ENCODE data around the gene FSHR. TPM values are rescaled to one million over a fixed set of nuclear protein-coding genes. Genes with fewer than 3 reads are reported as not detected.

The FSHR gene
- total RNA-seq, 1 donor from 2014 or later = not detected

- no peak for DNase-seq
Measured at GRCh38 chr2:48948400-48949125, 205.8 kb downstream of the FSHR start.

- peak; percentile 62 for DNase-seq
Measured at GRCh38 chr2:48946449-48947048, 207.8 kb downstream of the FSHR start.

DNA sequence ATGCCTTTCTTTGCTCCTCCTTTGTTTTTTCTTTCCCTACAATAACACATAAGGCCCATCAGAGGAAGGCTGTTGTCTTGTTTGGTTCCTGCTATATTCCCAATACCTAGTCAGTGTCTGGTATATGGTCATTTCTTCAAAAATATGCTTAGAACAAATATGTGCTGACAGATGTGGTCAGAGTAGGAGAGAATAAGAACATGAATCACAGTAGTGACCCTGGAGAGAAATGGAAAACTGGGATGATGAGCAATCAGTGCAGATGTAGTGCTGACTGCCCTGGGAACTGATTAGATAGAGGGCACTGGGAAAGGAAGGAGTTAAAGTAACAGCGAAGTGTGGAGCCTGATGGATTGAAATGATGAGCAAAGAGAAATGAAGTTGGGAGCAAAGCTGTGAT lies 209.4 kb downstream of the FSHR start:
- no peak for DNase-seq

- DNase-seq = no peak
Measured at GRCh38 chr2:48943436-48943835, 210.9 kb downstream of the FSHR start.

DNA sequence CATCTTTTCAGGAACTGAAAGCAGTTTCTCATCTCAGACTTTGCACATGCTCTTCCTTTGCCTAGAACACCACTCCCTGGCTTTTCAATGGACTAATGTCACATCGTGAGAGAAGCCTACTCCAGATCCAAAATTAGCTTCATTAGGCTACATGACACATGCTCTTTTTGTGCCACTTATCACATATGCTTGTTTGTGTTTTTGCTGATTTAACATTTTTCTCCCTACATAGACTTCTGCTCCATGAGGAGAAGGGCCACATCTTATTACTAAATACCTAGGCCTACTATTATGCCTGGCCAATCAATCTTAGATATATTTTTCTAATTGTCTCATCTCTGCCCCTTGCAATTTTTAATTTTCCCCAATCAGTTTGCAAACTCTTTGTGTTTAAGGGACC lies 212.4 kb downstream of the FSHR start:
- DNase-seq = no peak

GRCh38 chr2:48941456-48941855 lies 212.9 kb downstream of the FSHR start:
- DNase-seq = no peak

DNA sequence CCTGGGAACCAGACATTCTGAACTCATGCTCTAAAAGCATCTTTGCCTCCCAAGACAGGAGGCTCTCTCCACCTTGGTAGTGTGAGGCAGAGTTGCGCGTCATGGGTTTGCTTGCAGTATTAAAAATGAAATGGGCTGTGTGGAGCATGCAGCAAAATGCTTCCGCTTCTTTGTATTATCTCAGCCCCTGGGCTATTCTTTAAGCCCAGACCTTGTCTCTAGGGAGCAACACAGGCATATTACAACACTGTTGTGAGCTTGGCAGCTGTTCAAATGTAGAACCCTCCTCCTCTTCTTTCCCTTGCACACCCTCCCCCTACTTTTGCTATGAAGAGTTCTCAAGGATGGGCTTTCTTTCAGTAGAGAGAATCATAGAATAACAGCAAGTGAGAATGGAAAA lies 213.7 kb downstream of the FSHR start:
- DNase-seq = no peak

- no peak for DNase-seq
Measured at GRCh38 chr2:48939232-48939631, 215.1 kb downstream of the FSHR start.

- DNase-seq = no peak
Measured at GRCh38 chr2:48938231-48938630, 216.1 kb downstream of the FSHR start.

- DNase-seq = no peak
Measured at GRCh38 chr2:48934807-48935206, 219.5 kb downstream of the FSHR start.

GRCh38 chr2:48933828-48934497 lies 220.4 kb downstream of the FSHR start:
- no peak for DNase-seq

- DNase-seq = no peak
Measured at GRCh38 chr2:48932667-48933066, 221.6 kb downstream of the FSHR start.

GRCh38 chr2:48929571-48930301 lies 224.6 kb downstream of the FSHR start:
- DNase-seq = no peak

GRCh38 chr2:48927355-48927754 lies 227.0 kb downstream of the FSHR start:
- DNase-seq = no peak

DNA sequence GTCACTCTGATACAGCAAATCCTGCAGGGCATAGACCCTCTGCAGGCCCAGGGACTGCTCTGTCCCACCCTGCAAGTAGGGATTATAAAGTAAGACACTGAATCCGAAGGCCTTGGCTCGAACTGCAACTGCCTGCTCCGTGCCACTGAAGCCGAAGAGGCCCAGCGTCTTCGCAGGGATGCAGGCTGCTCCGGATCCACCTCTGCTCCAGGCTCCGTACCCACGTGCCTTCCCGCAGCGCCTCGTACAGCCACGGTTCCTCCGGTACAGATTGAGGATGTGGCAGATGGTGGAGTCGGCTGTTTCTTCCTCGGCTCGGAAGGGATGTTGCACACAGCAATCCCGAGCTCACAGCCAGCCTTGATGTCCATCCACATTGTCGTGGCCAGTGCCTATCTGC lies 238.4 kb downstream of the FSHR start:
- DNase-seq = no peak

- no peak for DNase-seq
Measured at GRCh38 chr2:48915227-48915626, 239.1 kb downstream of the FSHR start.

DNA sequence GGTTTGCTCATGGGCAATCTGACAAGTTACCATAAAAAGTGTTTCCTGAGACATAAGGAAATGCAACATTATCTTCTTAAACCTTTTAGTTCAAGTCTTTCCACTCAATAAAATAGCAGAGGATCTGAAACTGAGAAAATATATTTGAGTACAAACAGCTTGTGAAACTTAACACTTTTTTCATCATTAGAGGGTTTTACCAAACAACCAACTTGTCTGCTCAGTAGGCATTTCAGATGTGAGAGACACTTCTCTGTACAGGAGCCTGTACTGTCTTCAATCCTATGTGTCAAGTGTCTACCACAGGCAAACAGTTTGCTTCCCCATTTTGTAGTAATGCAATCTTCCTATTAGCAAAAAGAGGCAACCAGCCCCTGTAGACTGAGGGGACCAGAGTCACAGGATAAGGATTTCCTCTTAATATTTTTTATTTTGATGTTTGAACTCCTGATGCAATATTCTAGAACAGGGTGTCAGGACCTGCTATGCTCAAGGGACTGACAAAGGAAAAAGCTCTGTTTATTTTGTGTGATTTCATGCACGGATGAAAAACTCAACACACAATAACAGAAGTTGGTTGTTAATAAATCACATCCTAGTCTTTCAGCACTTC lies 239.7 kb downstream of the FSHR start:
- no peak for DNase-seq
